ENCODE results near the gene SPOCK1. TPM values are rescaled to one million over a fixed set of nuclear protein-coding genes. Genes with fewer than 3 reads are reported as not detected.

SPOCK1 gene
- total and polyA plus RNA-seq, 2 of the 4 experiments (the other 2 are of a cell fraction): 5.0 to 20.3 TPM

- no peak overlapping the region for H3K27ac ChIP-seq (ENCODE audit: insufficient read depth, low read length)
- H3K9ac ChIP-seq (ENCODE audit: low read depth, low read length): no peak overlapping the region
- ChIA-PET POLR2A (ENCODE audit: unreplicated experiment) (no interaction called here), CTCF (interaction anchor here (0.7 kb wide), 1 partner anchor 110 kb away, joined by 3 read pairs; no protein-coding TSS in a partner anchor)
- no peak for ATAC-seq (ENCODE audit: low read depth)
- H3K56ac ChIP-seq (ENCODE audit: extremely low read depth, insufficient read depth, low read length): no peak overlapping the region
- no peak overlapping the region for H2BK20ac ChIP-seq (ENCODE audit: low read depth, low read length)
- no peak overlapping the region for H3K18ac ChIP-seq (ENCODE audit: low read depth, low read length)
- no peaks in the 10 kb centered on the region for H4K20me1 ChIP-seq (ENCODE audit: insufficient read depth, low read length)
- no peak overlapping the region for H2AFZ ChIP-seq (replicated peaks; ENCODE audit: low read length, poor library complexity)
- H4K8ac ChIP-seq (ENCODE audit: low read depth in 2 of 2, low read length in 2 of 2): no peak overlapping the region
- no peak overlapping the region for H3K4ac ChIP-seq (ENCODE audit: low read depth, low read length)
- H3K4me3 ChIP-seq (ENCODE audit: insufficient read depth, low read depth, low read length): no peak overlapping the region
- TF ChIP-seq CHD1 (IDR thresholded peaks at IDR 0.05; ENCODE audit: low read depth, low read length) (no peak), ELK1 (IDR thresholded peaks at IDR 0.05; ENCODE audit: borderline replicate concordance, low read depth, low read length) (no peak), USF2 (IDR thresholded peaks at IDR 0.05; ENCODE audit: low read depth, low read length) (no peak), CEBPB (IDR thresholded peaks at IDR 0.05; ENCODE audit: low read depth, low read length) (no peak), MAZ (IDR thresholded peaks at IDR 0.05; ENCODE audit: borderline replicate concordance, low read depth, low read length) (no peak), RAD21 (IDR thresholded peaks at IDR 0.05; ENCODE audit: low read length) (no peak), RCOR1 (IDR thresholded peaks at IDR 0.05; ENCODE audit: insufficient replicate concordance, low read length) (no peak), MXI1 (IDR thresholded peaks at IDR 0.05; ENCODE audit: borderline replicate concordance, low read depth, low read length) (no peak), BHLHE40 (IDR thresholded peaks at IDR 0.05; ENCODE audit: low read depth, low read length) (no peak), RFX5 (IDR thresholded peaks at IDR 0.05; ENCODE audit: low read depth, low read length) (no peak), MAFK (IDR thresholded peaks at IDR 0.05; ENCODE audit: low read depth, low read length) (no peak), POLR2A (IDR thresholded peaks at IDR 0.05; ENCODE audit: low read depth, low read length) (no peak), NFE2L2 (IDR thresholded peaks at IDR 0.05; ENCODE audit: low read depth, low read length) (no peak), SMC3 (IDR thresholded peaks at IDR 0.05; ENCODE audit: low read depth, low read length) (no peak), CTCF (conservative IDR thresholded peaks at IDR 0.05; ENCODE audit: low read depth, low read length) (no peak), FOS (IDR thresholded peaks at IDR 0.05; ENCODE audit: low read depth, low read length) (no peak)
- no peak for DNase-seq
- no peaks in the 10 kb centered on the region for H3K36me3 ChIP-seq (ENCODE audit: control insufficient read depth, insufficient read depth, low read length)
- H2BK15ac ChIP-seq (ENCODE audit: low read depth, low read length): no peak overlapping the region
- in situ Hi-C loops (cut with MboI; ENCODE audit: low sequenced_read_pairs) (no loop called here), intact Hi-C loops (cut with micrococcal nuclease) (no loop called here), dilution Hi-C loops (cut with HindIII; ENCODE audit: low sequenced_read_pairs, unreplicated experiment) (no loop called here)
- no peaks in the 10 kb centered on the region for H3K79me1 ChIP-seq (ENCODE audit: low read depth in 1 of 2, low read length in 2 of 2)
- H3K27me3 ChIP-seq (ENCODE audit: control insufficient read depth, insufficient read depth, low read length): no peaks in the 10 kb centered on the region
- H4K91ac ChIP-seq (ENCODE audit: insufficient read depth, low read depth, low read length): no peak overlapping the region
- no peak overlapping the region for H2BK5ac ChIP-seq (ENCODE audit: low read depth, low read length, poor library complexity, severe bottlenecking)
- no CpG with 5 or more reads among the region's 2 CpGs for WGBS, 2 experiments (ENCODE audit: extremely low coverage in 2 of 2, insufficient read length in 1 of 2)
- no peak overlapping the region for H3K4me2 ChIP-seq (ENCODE audit: low read depth, low read length)
- H2BK120ac ChIP-seq (ENCODE audit: low read depth, low read length): no peak overlapping the region
- no peaks in the 10 kb centered on the region for H3K4me1 ChIP-seq (ENCODE audit: control insufficient read depth, insufficient read depth, low read length)
- BruUV-seq (replicated peaks): no TSS peak
- H3K9me1 ChIP-seq (ENCODE audit: insufficient read depth, low read length): no peaks in the 10 kb centered on the region
- H3K9me3 ChIP-seq (ENCODE audit: control insufficient read depth, insufficient read depth, low read length): no peaks in the 10 kb centered on the region; the same call in 1 of the 2 replicates
- no peak overlapping the region for H3K14ac ChIP-seq (replicated peaks; ENCODE audit: low read depth, low read length)
- no peak overlapping the region for H2AK5ac ChIP-seq (ENCODE audit: low read depth, low read length)
- no peak overlapping the region for H2AK9ac ChIP-seq (replicated peaks; ENCODE audit: low read depth, low read length, poor library complexity)
- no peak overlapping the region for H4K5ac ChIP-seq (ENCODE audit: low read depth, low read length)
- H3K23ac ChIP-seq (ENCODE audit: low read depth, low read length): no peak overlapping the region
Measured at GRCh38 chr5:137431051-137431450, 68.1 kb downstream of the SPOCK1 start.

Measured in IMR-90 (cell line).